GM21381 (cell line): ENCODE results near the gene SGCA.

ENCODE experiments used
- ATAC-seq: cut with Tn5 transposase; IDR thresholded peaks from one replicate; pipeline ENCODE4 v1.9.1; 2021; ENCODE audit warnings: mild to moderate bottlenecking, moderate library complexity; ENCODE audit not compliant: unreplicated experiment

SGCA gene

DNA sequence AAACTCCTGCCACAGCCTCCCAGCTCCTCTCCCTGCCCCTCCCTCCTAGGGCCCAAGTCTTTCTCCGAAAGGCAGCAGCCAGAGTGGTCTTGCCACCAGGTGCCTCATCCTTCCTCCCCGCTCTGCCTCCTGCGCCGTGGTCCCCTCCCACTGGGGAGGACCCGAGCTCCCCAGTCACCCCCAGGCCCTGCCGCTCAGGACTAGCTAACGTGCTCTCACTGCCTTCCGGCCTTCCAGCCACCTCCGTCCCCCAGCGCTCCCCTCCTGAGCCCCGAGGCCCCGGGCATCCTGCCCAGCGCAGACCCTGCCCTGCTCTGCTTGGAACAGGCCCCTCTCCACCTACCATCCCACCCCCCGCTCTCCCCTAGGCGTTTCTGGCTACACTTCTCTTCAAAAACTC, 55.0 kb downstream of the SGCA start:
- ATAC-seq = no peak

DNA sequence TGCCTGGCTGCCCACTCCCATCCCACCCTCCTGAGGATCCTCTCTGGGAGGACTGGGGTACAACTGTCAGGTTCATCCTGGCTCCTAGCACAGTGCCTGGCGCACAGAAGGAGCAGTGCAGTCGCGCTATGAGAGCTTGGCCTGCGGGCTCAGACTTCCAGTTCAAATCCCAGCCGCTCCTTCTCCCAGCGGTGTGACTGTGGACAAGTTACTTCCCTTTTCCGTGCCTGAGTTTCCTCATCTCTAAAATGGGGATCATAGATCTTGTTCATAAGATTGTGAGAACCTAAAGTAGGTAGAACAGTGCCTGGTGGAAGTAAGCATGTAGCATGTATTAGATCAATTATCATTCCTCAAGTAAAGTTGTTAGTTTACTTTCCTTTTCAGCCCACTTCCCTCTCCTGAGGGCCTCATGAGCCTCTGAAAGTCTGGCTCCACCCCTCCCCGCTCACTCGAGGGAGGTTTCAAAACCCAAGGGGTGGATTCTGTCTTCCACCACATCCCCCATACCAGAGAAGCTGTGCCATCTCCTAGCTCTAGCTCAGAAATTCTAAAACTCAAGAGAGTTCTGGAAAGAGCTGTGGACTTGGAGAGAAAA, 55.6 kb downstream of the SGCA start:
- no peak for ATAC-seq

DNA sequence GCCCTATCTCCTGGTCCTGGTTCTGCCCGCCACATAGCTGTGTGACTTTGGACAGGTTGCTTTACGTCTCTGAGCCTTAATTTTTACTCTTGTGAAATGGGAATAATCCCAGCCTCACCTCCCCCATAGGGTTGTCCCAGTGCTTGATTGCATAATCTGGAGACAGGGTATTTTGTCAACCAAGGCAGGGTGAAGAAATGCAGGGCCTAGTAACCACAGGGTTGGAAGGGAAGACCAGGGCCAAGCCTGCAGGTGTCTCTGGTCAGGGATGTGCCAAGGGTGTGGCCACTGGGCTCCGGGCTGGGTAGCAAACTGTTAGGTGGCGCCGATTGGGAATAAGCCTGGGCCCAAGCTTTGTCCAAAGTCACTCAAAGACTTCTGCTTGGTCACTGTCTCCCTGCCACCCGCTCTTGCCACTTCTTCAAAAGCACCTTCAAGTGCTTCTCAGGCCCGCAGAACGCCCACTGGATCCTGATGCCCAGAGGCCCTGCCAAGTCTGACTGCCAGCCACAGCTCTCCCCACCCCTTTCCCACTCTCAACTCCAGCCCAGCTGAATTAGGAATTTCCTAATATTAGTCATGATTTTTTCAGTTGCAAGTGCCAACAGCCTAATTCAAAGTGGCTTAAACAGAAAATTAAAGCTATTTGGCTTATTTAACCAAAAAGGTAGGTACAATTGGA, 56.2 kb downstream of the SGCA start:
- ATAC-seq = no peak

DNA sequence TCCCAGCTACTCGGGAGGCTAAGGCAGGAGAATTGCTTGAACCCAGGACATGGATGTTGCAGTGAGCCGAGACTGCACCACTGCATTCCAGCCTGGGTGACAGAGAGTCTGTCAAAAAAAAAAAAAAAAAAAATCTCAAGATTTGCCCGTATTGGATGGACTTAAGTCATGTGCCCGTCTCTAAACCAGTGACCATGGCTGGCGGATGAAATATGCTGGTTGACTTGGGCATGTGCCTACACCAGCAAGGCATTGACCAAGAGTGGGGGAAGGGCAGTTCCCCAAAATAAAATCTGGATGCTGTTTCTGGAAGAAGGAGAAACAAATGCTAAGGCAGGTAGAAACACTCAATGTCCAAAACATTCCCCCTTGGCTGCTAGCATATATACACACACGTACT, 57.1 kb downstream of the SGCA start:
- ATAC-seq = no peak
